ENCODE data around the gene ZNF813.
"Not testable (repeated sequence)": the region's sequence is repeated elsewhere in the genome, so short reads cannot be mapped to it uniquely, and the experiment has no call there.

Gene ZNF813

DNA sequence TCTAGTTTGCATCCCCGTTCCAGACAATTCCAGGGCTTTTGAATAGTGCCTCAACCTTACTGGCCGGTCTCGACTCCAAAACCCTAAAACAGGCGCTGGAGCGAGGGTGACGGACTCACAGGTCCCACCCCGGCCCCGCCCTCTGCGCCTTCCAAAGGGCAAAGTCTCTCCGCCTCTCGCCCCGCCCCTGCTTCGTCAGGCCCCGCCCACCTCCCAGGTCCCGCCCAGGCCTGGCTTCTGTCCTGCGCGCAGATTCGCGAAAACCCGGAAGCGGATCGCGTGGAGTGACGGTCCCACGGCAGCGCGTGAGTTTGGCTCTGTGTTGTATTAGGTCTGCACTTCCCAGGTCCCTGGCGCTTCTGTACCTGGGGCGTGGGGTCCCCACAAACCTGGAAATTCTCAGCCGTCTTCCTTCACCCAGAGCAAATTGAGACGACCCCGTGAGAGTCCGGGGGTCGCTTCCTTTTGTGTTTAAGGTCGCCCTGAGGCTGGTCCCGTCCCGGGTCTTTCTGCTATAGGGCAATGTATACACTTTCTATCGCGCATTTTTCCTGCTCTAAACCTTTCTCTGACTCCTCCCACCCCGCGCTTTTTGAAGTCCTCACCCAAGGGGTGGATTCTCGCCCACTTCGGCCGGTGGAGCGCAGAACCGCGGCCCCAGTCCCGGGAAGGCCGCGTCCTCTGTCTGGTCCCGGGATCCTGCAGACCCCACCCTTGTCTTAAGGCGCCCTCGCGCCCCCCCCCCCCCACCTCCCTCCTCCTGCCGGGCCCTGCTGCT is at the start of gene ZNF813:
ZNF813 (plus strand) TSS at position 249 of the 778 bp plus-strand sequence. CDS start 16,090 bp downstream, outside the sequence.
- DNase-seq = no peak

DNA sequence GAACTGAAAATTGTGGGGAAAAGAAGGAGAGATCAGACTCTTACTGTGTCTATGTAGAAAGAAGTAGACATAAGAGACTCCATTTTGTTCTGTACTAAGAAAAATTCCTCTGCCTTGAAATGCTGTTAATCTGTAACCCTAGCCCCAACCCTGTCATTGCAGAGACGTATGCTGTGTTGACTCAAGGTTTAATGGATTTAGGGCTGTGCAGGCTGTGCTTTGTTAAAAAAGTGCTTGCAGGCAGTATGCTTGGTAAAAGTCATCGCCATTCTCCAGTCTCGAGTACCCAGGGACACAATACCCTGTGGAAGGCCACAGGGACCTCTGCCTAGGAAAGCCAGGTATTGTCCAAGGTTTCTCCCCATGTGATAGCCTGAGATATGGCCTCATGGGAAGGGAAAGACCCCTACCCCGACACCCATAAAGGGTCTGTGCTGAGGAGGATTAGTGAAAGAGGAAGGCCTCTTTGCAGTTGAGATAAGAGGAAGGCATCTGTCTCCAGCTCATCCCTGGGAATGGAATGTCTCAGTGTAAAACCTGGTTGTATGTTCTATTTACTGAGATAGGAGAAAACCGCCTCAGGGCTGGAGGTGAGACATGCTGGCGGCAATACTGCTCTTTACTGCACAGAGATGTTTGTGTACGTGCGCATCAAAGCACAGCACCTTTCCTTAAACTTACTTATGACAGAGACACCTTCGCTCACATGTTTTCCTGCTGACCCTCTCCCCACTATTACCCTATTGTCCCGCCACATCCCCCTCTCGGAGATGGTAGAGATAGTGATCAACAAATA is 46.8 kb upstream of the ZNF813 start:
- DNase-seq = not testable (repeated sequence)

DNA sequence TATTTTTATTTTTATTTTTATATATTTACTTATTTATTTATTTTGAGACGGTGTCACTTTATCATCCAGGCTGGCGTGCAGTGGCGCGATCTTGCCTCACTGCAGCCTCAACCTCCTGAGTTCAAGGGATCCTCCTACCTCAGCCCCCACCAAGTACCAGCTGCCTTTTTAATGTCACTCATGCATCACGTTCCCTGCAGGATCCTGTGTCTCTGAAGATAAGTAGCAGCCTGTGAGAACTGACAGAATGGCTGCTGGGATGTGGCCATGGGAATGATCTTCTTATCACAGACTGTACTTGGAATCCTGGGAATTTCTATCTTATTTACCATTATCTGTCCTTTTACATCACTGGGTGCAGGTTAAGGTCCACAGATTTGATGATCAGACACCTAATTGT is 45.0 kb upstream of the ZNF813 start:
- DNase-seq = no peak

DNA sequence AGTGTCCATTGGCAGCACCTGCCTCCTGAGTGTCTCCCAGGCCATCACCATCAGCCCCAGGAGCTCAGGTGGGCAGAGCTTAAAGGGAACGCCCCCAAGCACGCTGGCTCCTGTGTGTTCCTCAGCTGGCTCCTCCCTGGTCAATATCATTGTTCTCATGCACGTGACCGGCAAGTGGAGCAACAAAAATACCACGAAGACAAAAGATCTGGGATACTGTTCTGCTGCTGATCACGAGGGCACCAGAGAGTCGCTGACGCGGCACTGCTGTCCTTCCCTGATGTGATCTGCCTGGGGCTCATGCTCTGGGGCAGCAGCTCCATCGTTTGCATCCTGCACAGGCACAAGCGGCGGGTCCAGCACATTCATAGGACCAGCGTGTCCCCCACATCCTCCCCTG is 44.5 kb upstream of the ZNF813 start:
- not testable (repeated sequence) for DNase-seq

DNA sequence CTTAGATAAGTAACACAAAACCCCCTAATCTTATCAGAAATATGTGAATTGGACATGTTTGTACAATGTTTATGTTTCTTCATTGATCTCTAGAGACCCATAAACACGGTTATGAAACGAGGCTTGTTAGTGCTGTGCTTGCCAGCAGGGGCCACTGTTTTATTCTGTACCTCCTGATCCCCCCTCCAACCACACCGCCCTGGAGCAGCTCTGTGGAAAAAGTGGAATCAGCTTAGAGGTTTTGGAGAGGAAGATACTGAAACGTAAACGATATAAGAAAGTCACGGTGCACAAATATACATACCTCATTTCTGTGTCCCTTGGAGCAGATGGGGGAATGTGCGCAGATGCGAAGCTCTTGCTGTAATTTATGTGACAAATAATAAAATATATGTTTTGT is 43.9 kb upstream of the ZNF813 start:
- DNase-seq = not testable (repeated sequence)

DNA sequence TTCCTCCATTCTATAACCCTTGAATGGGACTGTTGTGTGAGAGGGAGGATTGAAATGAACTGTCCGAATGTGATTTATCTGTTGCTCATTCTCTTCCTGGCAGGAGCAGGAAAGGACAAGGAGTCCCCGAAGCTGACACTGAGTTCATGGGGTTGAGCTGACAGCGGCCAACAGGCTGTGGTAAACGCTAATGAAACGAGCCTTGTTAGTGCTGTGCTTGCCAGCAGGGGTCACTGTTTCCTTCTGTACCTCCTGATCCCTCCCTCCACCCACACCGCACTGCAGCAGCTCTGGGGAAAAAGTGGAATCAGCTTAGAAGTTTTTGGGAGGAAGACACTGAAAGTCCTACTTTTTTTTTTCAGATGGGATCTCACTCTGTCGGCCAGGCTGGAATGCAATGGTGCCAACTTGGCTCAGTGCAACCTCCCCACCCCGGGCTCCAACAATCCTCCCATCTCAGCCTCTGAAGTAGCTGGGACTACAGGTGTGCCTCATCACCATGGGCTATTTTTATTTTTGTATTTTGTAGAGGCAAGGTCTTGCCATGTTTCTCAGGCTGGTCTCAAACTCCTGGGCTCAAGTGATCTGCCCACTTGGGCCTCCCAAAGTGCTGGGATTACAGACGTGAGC is 42.5 kb upstream of the ZNF813 start:
- DNase-seq = no peak

DNA sequence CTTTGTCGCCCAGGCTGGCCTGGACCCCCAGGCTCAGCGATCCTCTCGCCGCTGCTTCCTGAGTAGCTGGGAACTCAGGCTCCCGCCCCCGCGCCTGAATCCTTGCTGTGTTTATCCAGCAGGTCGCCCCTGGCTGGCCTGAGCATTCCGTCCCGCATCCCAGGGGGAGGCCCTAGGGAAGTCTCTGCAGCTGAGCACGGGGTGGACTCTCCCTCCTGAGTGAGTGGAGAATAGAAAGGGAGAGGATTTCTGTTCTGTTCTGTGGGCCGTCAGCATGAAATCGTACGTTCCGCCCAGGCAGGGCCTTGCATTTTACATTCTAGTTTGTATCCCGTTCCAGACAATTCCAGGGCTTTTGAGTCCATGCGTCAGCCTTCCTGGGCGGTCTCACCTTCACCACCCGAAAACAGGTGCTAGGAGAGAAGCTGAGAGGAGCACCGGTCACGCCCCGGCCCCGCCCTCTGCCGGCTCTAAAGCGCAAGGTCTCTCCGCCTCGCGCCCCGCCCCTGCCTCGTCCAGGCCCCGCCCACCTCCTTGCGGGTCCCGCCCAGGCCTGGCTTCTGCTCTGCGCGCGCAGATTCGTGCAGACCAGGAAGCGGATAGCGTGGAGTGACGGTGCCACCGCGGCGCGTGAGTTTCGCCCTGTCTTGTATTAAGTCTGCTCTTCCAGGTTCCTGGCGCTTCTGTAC is 36.0 kb upstream of the ZNF813 start, which contains the start of gene ZNF761:
ZNF761 (plus strand) TSS at position 586 of the 689 bp plus-strand sequence. CDS start 15,285 bp downstream, outside the sequence.
- DNase-seq = peak; percentile 63

DNA sequence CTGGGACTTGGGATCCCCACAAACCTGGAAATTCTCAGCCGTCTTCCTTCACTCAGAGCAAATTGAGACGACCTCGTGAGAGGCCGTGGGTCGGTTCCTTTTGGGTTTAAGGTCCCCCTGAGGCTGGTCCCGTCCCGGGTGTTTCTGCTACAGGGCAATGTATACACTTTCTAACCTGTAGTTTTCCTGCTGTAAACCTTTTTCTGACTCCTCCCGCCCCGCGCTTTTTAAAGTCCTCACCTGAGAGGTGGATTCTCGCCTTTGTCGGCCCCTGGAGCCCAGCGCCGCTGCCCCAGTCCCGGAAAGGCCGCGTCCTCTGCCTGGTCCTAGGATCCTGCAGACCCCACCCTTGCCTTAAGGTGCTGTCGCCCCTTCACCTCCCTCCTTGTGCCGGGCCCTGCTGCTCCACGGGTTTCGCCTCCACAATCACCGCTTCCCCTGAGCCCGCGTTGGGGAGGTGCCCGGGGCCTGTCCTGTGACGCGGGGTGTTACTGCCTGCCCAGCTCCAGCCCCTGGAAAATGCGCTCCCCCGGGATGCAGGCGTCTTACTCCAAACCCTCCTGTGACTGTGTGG is 35.4 kb upstream of the ZNF813 start:
- no peak for DNase-seq

DNA sequence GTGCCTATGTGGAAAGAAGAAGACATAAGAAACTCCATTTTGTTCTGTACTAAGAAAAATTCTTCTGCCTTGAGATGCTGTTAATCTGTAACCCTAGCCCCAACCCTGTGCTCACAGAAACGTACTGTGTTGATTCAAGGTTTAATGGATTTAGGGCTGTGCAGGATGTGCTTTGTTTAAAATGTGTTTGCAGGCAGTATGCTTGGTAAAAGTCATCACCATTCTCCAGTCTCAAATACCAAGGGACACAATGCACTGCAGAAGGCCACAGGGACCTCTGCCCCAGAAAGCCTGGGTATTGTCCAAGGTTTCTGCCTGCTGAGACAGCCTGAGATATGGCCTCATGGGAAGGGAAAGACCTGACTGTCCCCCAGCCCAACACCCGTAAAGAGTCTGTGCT is 23.7 kb upstream of the ZNF813 start:
- DNase-seq = not testable (repeated sequence)

DNA sequence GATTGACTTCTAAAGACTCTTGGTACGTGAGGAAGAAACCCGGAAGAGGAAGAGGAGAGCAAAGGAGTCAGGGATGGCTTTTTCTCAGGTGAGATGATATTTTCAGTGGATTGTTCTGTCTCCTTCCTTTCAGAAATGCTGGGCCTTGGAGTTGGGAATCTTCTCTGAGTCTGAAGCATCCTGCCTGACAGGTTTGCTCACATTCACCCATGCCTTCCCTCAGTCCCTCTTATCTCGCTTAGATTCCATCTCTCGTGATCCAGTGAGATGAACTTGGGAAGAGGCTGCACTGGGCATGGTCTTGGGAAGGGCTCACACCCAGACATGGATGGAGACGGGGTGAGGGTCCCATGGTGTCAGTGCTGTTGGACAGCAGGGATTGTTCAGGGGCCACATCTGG is 20.3 kb upstream of the ZNF813 start:
- DNase-seq = not testable (repeated sequence)

DNA sequence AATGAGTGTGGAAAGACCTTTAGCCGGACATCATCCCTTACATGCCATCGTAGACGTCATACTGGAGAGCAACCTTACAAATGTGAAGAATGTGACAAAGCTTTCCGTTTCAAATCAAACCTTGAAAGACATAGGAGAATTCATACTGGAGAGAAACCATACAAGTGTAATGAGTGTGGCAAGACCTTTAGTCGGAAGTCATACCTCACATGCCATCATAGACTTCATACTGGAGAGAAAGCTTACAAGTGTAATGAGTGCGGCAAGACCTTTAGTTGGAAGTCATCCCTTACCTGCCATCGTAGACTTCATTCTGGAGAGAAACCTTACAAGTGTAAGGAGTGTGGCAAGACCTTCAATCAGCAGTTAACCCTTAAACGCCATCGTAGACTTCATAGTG is 11.7 kb upstream of the ZNF813 start:
- DNase-seq = no peak

DNA sequence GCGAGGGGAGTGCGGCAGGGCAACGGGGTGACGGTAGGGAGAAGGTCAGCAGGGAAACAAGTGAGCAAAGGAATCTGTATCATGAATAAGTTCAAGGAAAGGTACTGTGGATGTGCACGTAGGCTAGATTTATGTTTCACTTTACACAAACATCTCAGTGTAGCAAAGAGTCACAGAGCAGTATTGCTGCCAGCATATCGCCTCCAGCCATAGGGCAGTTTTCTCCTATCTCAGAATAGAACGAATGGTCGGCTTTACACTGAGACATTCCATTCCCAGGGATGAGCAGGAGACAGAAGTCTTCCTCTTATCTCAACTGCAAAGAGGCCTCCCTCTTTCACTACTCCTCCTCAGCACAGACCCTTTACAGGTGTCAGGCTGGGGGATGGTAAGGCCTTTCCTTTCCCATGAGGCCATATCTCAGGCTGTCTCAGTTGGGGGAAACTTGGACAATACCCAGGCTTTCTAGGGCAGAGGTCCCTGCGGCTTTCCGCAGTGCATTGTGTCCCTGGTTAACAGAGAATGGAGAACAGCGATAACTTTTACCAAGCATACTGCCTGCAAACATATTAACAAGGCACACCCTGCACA is 7.3 kb upstream of the ZNF813 start:
- DNase-seq = not testable (repeated sequence)

DNA sequence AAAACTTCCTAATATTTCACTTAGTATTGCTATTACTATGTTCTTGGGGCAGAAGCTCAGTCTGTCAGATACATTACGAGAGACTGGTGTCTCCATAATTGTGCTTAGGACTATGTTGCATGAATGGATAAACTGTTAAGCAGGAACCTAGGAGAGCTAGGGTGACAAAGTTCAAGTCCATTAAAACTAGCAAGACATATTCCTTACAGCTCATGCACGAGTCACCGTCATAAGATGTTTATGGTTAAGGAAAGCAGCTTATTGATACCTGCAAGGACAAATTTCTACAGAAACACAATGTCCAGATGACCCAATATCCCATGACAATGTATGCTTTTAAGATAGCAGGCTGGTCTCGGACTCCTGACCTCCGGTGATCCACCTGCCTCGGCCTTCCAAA is 5.7 kb upstream of the ZNF813 start:
- DNase-seq = no peak

DNA sequence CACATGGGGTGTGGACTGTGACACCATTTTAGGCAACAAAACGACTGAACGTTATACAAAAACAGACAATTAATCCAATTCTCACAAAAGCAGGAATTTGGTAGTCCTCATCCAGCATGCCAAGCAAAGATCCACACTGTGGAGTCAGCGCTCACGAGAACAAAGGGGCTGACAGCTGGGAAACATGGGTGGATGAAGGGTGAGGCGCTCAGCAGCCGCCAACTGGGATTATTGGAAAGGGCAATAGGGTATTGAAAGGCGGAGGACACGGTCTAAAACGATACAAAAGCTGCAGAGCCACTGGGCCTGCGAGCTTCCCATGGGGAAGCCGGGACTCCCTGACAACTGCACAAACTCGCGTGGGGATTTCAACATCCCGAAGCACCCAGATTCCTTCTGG is 4.7 kb upstream of the ZNF813 start:
- DNase-seq = no peak

DNA sequence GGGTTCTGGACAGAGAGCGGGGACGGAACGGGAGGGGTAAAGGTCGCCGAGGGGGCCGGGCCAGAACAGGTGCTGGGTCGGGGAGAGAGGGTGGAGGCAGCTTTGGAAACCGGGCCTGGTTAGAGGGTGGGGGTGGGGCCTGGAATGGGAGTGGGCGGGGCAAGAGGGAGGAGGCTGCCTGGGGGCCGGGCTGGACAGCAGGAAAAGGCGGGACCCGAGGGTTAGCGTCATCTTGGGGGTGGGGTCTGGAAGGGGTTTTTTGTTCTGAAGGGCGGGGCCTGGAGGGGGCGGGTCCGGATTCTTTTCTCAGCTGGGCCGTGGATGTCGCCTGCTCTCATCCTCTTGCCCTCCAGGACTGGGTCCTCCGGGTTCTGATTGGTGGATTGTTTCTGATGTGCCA is 4.3 kb upstream of the ZNF813 start:
- no peak for DNase-seq

DNA sequence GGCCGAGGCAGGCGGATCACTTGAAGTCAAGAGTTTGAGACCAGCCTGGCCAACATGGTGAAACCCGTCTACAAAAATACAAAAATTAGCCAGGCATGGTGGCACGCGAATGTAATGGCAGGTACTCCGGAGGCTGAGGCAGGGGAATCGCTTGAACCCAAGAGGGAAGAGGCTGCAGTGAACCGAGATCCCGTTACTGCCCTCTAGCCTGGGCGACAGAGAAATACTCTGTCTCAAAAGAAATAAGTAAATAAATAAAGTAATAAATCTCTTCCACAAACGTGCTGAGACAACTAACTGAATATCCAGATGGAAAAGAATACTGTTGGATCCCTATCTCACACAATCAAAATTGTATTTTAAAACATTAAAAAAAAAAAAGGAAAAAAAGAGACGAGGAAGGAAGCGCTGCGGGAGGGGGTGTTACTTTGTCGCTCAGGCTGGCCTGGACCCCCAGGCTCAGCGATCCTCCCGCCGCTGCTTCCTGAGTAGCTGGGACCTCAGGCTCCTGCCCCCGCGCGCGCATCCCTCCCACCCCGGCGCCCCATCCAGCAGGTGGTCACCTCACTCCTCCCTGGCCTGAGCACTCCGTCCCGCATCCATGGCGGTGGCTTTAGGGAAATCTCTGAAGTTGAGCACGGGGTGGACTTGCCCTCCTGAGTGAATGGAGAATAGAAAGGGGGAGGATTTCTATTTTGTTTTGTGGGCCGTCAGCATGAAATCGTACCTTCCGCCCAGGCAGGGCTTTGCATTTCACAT is 628 bp upstream of the ZNF813 start:
- no peak for DNase-seq

DNA sequence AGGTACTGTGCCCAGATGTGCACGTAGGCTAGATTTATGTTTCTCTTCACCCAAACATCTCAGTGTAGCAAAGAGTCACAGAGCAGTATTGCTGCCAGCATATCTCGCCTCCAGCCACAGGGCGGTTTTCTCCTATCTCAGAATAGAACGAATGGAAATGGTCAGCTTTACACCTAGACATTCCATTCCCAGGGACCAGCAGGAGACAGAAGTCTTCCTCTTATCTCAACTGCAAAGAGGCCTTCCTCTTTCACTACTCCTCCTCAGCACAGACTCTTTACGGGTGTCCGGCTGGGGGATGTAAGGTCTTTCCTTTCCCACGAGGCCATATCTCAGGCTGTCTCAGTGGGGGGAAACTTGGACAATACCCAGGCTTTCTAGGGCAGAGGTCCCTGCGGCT is 1.1 kb downstream of the ZNF813 start:
- DNase-seq = not testable (repeated sequence)

DNA sequence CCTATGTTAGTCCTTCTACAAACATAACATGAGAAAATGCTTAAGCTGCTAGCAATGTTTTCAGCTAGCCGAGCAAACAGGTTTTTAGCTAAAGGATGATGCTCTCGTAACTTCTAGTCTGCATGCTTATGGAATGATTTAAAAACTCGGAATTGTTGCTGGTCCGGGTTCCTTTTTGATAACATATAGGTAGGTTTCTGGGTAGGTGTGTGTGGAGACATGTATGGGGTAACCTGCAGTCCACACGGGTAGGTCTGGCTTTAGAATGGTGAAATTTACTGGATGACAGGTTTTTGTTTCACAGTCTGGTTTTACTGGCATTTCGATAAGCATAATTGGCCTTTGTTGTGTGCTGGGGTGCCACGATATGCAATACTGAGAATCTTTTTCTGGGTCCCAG is 4.4 kb downstream of the ZNF813 start:
- DNase-seq = no peak

DNA sequence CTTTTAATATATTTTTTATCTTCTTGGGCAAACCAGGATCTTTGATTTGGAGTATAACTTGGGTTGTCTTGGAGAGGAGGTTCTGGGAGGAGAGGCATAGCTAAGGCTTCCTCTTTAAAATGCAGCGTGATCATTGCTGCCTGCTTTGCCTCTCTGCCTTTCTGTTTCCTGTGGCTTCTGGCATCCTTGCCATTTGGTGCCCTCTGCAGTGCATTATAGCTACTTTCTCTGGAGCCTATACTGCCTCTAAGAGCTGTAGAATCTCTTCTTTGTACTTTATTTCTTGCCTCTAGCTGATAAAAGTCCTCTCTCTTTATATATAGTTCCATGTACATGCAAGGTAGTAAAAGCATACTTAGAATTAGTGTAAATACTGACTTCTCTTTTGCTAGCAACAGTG is 7.3 kb downstream of the ZNF813 start:
- DNase-seq = not testable (repeated sequence)

DNA sequence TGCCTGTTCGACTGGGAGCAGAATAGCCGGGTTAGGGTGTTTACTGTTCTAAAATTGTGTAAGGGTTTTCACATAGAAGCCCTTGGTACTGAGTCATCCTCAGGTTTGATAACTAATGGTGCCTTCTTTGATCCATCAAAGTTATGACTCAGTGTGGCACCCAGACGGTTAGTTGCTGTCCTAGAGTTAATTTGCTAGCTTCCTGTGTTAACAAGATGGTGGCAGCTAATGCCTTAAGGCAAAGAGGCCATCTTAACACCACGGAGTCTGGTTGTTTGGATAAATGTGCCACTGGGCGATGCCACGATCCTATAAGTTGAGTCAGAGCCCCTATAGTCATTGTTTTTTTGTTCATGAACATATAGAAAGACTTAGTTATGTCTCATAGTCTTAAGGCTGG is 7.9 kb downstream of the ZNF813 start:
- DNase-seq = not testable (repeated sequence)

DNA sequence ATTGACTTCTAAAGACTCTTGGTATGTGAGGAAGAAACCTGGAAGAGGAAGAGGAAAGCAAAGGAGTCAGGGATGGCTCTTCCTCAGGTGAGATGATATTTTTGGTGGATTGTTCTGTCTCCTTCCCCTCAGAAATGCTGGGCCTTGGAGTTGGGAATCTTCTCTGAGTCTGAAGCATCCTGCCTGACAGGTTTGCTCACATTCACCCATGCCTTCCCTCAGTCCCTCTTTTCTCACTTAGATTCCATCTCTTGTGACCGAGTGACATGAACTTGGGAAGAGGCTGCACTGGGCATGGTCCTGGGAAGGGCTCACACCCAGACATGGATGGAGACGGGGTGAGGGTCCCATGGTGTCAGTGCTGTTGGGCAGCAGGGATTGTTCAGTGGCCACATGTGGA is 16.2 kb downstream of the ZNF813 start:
- not testable (repeated sequence) for DNase-seq
